ENCODE results near the gene ACTG1. TPM values are rescaled to one million over a fixed set of nuclear protein-coding genes. Genes with fewer than 3 reads are reported as not detected.

Gene ACTG1
- total RNA-seq, 1 donor from 2014 or later: 4,575 TPM

- Mint-ChIP-seq H3K27me3 (ENCODE audit: low read depth) (no peaks in the 10 kb centered on the region), H3K4me1 (ENCODE audit: low read depth) (peaks cover 5% of the 10 kb centered on the region), H3K4me3 (ENCODE audit: unreplicated experiment) (no peak overlapping the region), H3K36me3 (ENCODE audit: low read depth) (peaks cover 8% of the 10 kb centered on the region), H3K27ac (ENCODE audit: unreplicated experiment) (no peak overlapping the region), H3K9me3 (ENCODE audit: low read depth) (no peaks in the 10 kb centered on the region)
- TF ChIP-seq CTCF (IDR thresholded peaks at IDR 0.05): no peak
- DNase-seq (ENCODE audit: low spot score): no peak
These were observed 51.6 kb downstream of the ACTG1 start for GRCh38 chr17:81460856-81461460.

Other genes with a start within 250 kb of the ACTG1 start
- 115 to 147 TPM (median 116 TPM) in 3 replicates for gene SLC38A10, start 217.5 kb downstream of the ACTG1 start, total RNA-seq
- gene BAHCC1, start 117.3 kb downstream of the ACTG1 start, total RNA-seq: 20.6 to 32.3 TPM (median 22.7 TPM) in 3 replicates
- gene FSCN2, start 15.6 kb upstream of the ACTG1 start, total RNA-seq: 4.1 to 6.1 TPM (median 5.3 TPM) in 3 replicates
- gene FAAP100, start 39.6 kb upstream of the ACTG1 start, total RNA-seq: 39.8 to 62.7 TPM (median 43.1 TPM) in 3 replicates
- gene NPLOC4, start 124.3 kb upstream of the ACTG1 start, total RNA-seq: 104 to 118 TPM (median 110 TPM) in 3 replicates
- 1.7 to 2.2 TPM (median 1.8 TPM) in 3 replicates for gene TSPAN10, start 124.4 kb upstream of the ACTG1 start, total RNA-seq
- not detected in 3 replicates for gene PDE6G, start 143.7 kb upstream of the ACTG1 start, total RNA-seq
- 24.2 to 32.7 TPM (median 26.5 TPM) in 3 replicates for gene OXLD1, start 153.8 kb upstream of the ACTG1 start, total RNA-seq
- 13.8 to 19.1 TPM (median 15.4 TPM) in 3 replicates for gene CCDC137, start 153.9 kb upstream of the ACTG1 start, total RNA-seq
- gene ARL16, start 171.0 kb upstream of the ACTG1 start, total RNA-seq: 29.5 to 32.6 TPM (median 32.5 TPM) in 3 replicates
- gene HGS, start 171.2 kb upstream of the ACTG1 start, total RNA-seq: 87.4 to 93.1 TPM (median 89.6 TPM) in 3 replicates
- 38.7 to 48.6 TPM (median 41.8 TPM) in 3 replicates for gene MRPL12, start 190.6 kb upstream of the ACTG1 start, total RNA-seq
- gene SLC25A10, start 199.5 kb upstream of the ACTG1 start, total RNA-seq: 5.6 to 8.5 TPM (median 5.7 TPM) in 3 replicates

All from chondrocyte (in vitro differentiated cells).